GM21526 (cell line): ENCODE data around the gene SIX3.

Experiments
- ATAC-seq: cut with Tn5 transposase; IDR thresholded peaks from one replicate; pipeline ENCODE4 v1.9.1; 2021; ENCODE audit warnings: moderate library complexity; ENCODE audit not compliant: unreplicated experiment, low FRiP score

SIX3 gene

DNA sequence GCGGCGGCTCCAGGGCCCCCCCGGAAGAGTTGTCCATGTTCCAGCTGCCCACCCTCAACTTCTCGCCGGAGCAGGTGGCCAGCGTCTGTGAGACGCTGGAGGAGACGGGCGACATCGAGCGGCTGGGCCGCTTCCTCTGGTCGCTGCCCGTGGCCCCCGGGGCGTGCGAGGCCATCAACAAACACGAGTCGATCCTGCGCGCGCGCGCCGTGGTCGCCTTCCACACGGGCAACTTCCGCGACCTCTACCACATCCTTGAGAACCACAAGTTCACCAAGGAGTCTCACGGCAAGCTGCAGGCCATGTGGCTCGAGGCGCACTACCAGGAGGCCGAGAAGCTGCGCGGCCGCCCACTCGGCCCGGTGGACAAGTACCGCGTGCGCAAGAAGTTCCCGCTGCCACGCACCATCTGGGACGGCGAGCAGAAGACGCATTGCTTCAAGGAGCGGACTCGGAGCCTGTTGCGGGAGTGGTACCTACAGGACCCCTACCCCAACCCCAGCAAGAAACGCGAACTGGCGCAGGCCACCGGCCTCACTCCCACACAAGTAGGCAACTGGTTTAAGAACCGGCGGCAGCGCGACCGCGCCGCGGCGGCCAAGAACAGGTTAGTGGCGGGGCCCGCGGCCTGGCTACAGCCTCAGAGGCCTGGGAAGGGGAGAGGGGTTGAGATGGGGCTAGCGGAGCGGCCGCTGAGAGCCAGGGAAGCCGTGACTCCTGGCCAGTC, 965 bp downstream of the SIX3 start:
- no peak for ATAC-seq

DNA sequence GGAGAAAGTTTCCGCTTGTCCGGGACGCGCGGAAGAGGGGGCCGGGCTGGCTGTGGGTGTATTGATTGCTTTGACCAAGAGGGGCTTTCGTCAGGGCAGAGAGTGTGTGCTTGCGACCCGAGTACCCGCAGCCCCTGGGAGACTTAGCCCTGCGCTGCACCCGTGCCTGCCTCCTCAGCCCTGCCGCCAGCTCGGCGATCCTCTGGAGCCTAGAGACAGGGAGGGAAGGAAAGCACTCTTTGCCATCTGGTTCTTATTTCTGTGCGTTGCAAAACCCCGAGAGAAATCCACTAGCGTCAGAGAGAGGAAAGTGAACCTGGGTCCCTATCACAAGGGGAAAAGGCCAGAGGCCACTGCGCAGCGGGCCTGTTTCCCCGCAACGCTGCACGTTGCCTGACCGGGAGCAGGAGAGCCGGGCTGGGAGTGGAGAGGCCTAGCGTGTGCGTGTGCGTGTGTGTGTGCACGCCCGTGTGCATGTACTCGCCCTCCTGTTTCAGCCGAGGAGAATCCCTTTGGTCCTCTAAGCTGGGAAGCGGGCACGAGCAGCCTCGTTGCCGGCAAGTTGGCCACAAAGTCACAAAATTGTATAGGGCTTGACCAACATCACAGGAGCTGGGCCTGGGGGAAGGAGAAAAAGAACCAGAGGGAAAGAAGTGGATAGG, 1.7 kb downstream of the SIX3 start:
- ATAC-seq = no peak

DNA sequence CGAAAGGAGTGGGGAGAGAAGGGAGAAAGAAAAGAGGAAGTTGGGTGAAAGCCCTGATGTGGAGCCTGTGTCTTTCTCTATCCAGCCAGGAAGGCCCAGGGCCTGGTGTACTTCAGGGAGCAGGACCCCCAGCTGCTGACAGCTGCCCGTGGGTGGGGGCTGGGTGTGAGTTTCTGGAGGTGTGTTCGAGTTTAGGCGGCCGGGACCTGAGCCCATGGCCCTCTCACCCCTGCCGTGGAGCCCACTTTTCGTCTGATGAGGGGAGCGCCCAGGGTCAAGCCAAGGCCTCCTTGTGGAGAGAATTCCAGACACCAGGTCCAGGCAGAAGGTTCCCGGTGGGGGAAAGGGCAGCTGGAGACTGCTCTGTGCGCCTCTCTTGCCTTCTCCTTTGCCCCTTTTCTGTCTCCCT, 2.2 kb downstream of the SIX3 start:
- ATAC-seq = no peak

DNA sequence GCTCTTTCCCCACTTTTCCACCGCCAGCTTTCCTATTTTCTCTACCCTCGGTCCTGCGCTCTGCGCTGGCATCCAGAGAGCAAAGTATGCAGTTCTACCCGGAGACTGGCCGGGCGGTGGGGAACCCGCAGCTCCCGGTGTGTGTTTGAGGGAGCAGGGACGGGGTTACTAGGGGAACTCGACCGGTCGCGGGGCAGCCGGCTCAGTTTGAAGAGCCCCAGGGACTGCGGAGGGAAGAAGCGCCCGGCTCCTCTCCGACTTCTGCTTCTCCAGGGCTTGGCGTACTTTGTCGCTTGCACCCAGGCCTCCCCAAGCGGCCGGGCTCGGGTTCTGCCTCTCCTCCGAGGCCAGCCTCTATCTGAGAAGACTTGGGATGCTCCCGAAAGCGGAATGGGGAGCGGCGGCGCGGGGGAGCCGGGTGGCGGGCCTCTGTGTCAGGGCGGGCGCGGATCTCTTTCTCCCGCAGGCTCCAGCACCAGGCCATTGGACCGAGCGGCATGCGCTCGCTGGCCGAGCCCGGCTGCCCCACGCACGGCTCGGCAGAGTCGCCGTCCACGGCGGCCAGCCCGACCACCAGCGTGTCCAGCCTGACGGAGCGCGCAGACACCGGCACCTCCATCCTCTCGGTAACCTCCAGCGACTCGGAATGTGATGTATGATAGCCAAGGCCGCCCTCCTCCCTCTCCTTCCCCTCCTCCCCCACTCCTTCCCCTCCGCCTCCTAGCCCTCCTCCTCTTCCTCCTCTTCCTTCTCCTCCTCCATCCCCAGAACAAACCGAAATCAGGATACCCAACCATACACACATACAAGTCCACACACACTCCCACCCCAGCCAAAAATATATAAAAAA, 2.8 kb downstream of the SIX3 start:
- ATAC-seq = no peak

DNA sequence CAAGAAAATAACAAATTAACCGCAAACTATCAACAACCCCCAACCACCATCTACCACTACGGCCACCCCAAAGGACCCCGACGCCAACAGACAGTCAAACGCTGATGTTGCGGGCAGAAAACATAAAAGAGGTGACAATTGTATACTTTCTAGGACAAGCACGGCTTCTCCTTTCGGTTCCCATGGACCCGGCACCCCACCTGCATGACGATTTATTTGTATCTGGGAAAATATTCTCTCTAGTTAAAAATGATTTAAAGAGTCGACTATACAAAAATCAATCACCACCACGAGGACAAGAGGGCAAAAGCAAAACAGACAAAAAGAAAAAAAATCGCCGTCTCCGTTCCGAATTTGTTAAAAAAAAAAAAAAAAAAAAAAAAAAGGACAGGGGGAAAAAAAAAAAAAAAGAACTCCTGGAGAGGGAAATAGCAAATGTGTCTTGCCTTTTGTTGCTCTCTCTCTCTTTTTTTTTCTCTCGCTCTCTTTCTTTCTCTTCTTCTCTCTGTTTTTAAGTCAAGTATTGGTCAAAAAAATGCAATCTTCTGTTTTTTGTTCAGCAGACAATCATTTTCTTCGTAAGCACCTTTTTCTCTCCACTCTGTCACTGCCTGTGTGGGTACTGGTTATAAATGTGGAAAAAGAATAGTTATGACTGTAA, 3.6 kb downstream of the SIX3 start:
- ATAC-seq = no peak

DNA sequence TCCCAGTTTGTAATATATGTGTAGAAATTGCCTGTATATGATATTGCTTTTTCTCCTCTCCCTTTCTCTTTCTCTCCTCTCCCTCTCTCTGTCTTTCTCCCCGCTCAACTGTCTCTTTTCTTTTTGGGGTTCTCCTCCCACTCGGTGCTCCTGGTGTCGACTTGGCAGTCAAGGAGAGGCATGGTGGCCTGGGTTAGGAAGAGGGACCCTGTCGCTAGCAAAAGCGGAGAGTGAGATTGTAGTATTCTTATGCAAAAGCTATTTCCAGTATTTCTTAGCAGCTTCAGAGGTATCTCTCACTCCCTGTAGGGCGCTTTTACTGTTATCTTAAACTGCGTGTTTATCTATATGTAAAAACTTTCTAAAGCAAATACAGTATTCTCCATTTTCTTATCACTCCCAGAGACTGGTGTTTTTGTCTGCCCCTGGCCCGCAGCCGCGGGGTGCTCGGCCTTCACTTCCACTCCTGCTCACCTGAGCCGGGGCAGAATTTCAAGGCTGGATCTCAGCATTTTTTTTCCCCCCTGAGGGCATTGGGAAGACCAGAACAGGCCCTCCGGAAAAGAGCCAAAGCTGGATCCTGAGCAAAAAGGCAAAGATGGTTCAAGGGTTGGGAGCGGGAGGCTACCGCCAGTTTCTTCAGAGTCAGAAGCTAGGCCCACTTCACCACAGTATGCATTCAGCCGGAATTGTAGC, 4.3 kb downstream of the SIX3 start:
- ATAC-seq = no peak

DNA sequence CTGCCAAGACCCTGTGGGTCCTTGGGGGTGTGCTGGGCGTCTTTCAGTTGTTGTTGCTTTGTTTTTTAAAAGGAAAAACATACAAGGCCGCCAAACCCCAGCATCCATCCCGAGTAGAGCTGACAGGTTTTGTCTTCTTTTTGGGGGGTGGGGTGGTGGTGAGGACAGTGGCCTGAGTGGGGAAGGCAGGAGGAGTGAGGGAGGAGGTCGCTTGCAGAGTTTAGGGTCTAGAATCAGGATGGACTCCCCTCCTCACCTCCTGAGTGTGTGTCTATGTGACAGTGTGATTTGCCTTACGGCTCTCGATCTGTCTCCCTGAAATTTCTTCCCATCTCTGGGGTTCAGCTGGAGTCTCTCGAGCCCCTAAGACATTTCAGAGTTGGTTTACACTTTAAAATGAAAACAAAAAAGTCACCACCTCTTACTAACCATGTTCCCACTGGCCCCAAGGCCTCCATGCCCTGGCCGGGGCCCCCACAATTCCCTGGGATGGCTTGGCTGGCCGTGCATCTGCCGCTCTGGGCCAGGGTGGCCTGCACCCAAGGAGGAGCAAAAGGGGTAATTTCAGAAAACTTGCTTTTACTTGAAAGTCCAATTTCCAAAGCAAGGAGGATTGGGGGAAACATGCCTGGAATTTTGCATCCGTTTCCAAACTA, 5.0 kb downstream of the SIX3 start:
- ATAC-seq = no peak

DNA sequence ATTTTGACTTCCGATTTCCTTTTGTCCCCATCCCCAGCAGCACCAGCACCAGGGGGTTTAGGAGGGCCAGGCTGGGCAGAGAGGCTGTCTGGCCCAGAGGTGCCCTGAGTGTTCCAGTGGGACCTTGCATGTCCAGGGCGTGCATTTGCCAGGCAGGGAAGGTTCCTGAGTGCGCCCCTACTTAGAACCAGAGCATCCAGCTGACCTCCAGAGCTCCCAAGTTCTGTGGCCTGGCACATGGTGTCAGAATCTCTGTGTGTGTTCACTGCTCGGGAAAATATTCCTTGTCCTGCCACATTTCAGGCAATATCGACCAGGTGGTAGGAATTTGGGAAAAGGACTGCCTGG, 5.5 kb downstream of the SIX3 start:
- no peak for ATAC-seq

DNA sequence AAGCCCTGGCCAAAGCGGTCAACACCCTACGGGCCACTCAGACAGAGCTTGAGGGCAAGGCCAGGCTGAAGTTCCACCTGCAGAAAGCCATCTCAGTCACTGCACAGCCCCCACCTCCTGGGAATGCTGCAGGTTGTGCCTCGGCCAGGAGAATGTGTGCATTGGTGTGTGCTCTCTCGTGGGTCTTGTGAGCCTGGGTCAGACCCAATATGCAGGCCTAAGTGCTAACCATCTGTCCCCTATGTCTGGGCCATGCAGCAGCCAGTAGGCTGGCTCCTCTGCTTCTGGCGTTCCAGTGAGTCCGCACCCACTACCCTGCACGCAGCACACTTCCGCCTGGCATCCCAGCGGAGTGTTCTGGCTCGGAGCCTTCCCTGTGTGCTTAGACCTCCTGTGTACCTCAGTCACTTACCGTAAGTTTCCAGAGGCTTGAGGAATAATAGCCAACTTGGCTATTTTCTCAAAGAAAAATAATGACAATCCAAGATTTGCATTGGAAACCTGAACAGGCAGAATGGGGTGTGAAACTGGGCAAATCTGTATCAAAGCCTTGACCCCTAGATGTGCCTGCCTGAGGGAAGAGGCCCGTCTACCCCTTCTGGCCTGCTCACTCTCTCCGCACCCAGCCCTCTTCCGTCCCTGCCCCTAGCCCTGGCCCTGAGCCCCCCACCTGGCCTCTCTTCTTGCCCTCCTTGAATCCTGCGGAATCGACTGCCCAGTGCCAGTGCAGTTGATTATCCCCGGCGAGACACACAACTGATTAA, 7.2 kb downstream of the SIX3 start:
- ATAC-seq = no peak

DNA sequence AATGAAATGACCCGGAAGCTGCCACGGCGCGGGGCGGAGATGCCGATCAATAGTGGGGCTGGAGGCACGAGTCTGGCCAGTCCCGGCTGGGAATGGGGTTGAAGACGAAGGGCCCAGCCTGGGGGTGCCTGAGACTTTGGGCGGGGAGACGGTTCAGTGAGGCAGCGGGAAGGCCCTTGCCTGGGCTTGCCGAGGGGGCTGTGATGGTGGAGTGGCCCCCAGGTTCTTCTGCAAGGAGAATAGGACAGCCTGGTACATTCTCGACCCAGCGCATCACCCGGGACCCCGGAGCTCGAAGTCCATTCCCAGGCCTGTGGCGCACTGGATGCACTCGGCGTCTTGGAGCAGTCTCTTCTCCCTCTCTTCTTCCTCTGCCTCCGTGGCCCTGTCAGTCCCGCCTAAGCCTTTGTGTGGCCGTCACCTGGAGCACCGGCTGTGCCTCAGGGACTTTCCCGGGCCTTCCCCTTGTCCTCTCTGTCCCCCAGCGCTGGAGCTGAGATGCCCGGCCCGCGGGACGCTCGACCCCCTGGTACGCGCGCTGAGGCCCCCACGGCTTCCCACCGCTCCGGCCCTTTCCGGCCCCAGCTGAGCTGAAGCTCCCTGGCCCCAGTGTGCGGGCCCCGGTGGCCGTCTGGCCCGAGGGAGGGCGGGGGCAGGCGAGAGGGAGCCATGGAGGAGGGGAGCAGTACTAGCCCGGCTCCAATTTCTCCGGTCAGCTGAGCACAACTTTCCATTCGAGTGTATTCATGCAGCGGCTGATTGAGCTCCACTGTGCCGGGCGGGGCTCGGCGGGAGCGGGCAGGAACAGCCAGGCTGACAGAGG, 8.0 kb downstream of the SIX3 start:
- no peak for ATAC-seq

DNA sequence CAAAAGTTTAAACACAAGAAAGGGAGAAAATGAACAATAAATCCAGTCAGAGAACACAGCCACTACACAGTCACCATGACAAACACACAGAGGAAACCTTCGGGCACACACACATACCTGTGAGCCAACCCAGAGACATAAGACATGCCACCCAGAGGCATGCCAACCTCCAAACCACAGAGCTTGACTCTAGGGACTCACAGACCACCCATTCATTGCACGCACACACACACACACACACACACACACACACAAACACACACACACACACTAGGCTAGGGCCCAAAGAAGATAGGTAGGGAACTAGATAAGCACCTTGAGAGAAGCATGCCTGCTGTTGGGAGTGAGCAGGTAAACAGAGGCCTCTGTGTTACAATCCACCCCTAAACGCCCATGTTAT, 9.1 kb downstream of the SIX3 start:
- ATAC-seq = no peak

DNA sequence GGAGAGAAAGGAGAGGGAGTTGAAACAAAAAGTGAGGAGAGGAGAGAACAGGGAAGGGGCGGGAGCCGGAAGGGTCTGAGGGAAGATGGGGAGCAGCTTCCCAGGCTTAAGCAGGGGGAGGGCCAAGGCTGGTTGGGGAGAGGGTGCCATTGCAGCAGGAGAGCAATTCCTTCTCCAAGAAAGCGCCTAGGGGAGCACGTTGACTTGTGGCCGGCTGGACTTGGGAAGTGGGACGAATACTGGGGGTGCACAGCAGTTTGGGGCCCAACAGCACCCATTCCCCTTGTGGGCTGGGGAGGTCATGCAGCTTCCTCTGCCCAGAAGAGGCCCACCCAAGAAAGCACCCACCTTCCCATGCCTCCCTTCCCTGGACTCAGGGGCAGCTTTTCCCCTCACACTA, 9.6 kb downstream of the SIX3 start:
- no peak for ATAC-seq

DNA sequence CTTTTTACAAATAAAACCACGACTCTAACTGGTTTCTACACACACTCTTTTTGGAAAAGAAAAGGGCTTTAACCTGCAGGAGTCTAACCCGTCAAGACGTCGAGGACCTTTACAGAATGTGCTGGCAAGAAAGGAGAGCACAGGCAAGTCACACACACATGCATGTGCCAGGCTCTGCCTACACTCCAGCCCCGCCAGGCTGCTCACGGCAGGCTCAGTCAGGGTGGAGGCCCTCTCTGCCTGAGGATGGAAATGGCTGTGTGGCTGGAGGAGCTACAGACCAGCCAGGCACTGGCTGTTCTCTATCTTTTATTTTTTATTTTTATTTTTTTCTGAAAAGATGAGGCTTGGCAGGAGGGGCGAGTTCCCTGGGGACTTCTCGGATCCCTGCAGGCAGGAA, 10.2 kb downstream of the SIX3 start:
- no peak for ATAC-seq

DNA sequence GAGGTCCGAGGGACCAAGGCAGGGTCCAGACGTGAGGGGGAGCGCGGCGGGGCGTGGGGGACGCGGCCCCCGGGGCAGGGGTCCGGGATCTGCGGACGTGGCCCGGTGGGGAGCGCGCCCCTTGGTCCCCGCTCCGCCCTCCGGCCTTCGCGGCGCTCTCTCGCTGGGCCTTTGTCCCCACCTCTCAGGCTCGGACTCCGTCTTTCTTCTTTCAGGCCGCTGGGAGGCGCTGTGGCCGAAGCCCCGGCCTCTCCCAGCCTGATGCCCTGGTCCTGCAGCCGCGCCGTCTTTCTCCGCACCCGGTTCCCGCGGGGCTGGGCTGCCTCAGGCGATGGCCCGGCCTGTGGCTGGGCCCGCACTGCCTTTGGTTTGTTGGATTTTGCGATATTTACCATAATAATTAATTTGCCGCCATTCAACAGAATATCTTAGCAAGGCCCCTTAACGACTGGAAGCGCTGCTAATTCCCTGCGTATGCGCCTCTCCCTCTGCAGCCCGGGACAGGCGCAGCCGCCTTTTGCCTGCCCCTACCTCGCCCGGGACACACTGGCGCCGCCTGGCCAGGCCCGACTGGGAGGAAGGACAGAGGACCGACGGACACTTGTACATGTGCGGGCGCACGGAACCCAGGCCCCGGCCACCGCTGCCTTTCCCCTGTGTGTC, 10.8 kb downstream of the SIX3 start:
- no peak for ATAC-seq

DNA sequence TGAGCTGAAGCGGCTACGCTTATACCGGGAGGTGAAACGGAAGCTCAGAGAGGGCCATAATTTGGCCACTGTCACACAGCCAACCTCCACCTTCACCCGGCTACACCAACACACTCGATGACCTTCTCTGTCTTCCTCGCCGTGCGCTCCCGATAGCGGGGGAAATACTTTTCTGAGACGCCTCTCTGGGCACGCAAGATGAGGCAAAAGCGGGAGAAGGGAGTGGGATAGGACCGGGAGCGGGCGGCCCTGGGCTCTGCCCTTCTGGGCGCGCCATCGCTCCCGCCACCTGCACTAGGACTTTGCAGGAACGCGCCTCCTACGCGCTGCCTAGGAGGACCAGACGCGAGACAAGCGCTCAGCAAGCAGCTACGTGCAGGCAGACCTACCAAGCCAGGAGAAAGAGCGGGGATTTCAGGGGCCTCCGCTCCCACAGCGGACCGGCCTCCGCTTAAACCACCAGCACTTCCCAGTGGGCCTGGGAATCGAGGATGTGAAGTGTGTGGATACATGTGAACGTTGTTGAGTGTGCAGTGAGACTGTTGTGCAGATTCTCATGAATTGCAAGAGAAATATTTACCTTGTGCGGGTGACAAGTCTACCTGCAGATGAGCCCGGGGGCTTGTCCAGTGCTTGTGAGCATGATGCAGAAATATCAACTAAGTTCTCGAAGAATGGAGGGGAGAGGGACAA, 11.4 kb downstream of the SIX3 start:
- ATAC-seq = no peak

DNA sequence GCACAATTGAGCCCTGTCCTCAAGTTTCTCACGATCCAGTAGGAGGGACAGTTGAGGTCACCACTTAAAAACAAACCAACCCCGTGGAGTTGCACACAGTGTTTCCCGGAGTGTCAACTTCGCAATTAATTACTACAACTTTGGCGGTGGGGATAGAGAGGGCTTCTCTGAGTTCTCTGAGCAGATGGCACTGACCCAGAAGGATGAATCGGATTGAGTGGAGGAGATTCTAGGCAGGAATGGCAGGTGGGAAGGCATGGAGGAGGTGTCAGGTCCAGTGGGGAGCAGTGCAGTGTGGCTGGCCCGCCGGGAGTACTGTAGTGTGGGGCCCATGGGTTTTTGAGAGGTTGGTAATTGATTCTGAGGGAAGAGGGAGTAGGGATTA, 12.0 kb downstream of the SIX3 start:
- ATAC-seq = no peak

DNA sequence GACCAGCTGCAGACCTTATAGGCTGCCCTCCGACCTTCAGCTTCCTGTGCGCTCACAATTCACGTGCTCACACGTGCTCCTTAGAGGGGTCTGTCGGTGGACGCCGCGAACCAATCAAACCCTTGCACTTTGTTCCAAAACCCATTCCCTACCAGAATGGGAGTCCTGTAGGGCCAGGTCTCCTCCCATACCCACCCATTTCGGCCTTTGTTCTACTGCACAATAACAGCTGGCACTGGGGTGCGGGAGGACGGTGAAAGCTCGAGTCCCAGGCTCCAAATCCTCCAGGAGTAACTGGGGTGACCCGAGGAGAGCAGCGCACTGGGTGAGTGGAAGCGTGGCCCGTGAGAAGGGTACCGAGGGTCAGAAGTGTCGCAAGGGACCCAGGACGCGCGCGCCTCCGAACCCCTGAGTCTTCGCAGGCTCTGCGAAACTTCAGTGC, 13.0 kb downstream of the SIX3 start:
- ATAC-seq = no peak
